Testis (tissue), 3 donors: ENCODE results near the gene ZNF213. TPM values are rescaled to one million over a fixed set of nuclear protein-coding genes. Genes with fewer than 3 reads are reported as not detected.

Experiments used
- DNase-seq: peaks from one replicate; pipeline ENCODE4 v3.0.0-alpha.2; 2019
- H3K27ac ChIP-seq, 2 donors: fragments of 200-600 bp; sonication (generic); one replicate each; pipeline ENCODE4 v1.5.1; 2019
- H3K27me3 ChIP-seq: fragments of 200-600 bp; sonication (generic); one replicate; pipeline ENCODE4 v1.5.1; 2019
- H3K36me3 ChIP-seq: fragments of 200-600 bp; sonication (generic); one replicate; pipeline ENCODE4 v1.5.1; 2017; ENCODE audit warnings: low read depth; ENCODE audit errors: missing control alignments
- H3K4me1 ChIP-seq: fragments of 200-600 bp; sonication (generic); one replicate; pipeline ENCODE4 v1.5.1; 2019
- H3K4me3 ChIP-seq, 2 donors: fragments of 200-600 bp; sonication (generic); one replicate each; pipeline ENCODE4 v1.5.1; 2017 to 2019
- H3K9me3 ChIP-seq: fragments of 200-600 bp; sonication (generic); one replicate; pipeline ENCODE4 v1.5.1; 2017
- CTCF ChIP-seq, 3 experiments: fragments of 450-650 bp in 2 of 3; fragments of 200-600 bp in 1 of 3; sonication (generic) in 1 of 3; IDR thresholded peaks; one replicate each; pipeline ENCODE4 v1.5.1; 2016 to 2019; ENCODE audit warnings: antibody characterized with exemption in 3 of 3, mild to moderate bottlenecking in 2 of 3, moderate library complexity in 1 of 3
- POLR2A ChIP-seq: fragments of 450-650 bp; IDR thresholded peaks from one replicate; pipeline ENCODE4 v1.6.1; 2017; ENCODE audit warnings: antibody characterized with exemption, mild to moderate bottlenecking, moderate library complexity
- WGBS, 2 donors: methylation state at CpG; one replicate each; pipeline ENCODE4 v1.1.5; 2018; 5-methylcytosine and 5-hydroxymethylcytosine counted together
- intact Hi-C: fragments of 100-400 bp; cut with DNase I; formaldehyde crosslinking; loops from one replicate; pipeline ENCODE4 v1.15.1; 2023; ENCODE audit warnings: low total_unique reads
- polyA plus RNA-seq: library from polyadenylated mRNA; stranded (reverse); fragments of 350-450 nt; fragmentation: Illumina TruSeq; extraction: RNeasy Lipid Tissue Mini Kit (QIAGEN cat#74804); gene quantifications from one replicate; pipeline ENCODE4 v1.2.3, GENCODE V29; 2014; ENCODE audit warnings: low read depth, low replicate concordance; ENCODE audit not compliant: insufficient read depth
- total RNA-seq, 2 donors: library from RNA; depleted of rRNA; stranded (reverse); fragments of >200 nt; gene quantifications; one replicate each; pipeline ENCODE4 v1.2.3, GENCODE V29; 2016

The ZNF213 gene
- total and polyA plus RNA-seq, 3 donors from 2014 or later: 43.1 to 57.3 (median 46.8) TPM

GRCh38 chr16:3147757-3148104 is 12.9 kb downstream of the ZNF213 start:
- 83 to 94% methylated on average over 2 to 5 of the region's 5 CpGs for WGBS, 2 donors
- TF ChIP-seq CTCF (IDR thresholded peaks at IDR 0.05) (no peak), POLR2A (no peak)
- intact Hi-C loops: no loop called here
- H3K4me3 ChIP-seq: no peak overlapping the region
- no peaks in the 10 kb centered on the region for H3K36me3 ChIP-seq
- H3K27ac ChIP-seq: no peak overlapping the region
- no peaks in the 10 kb centered on the region for H3K9me3 ChIP-seq
- peaks cover 10% of the 10 kb centered on the region for H3K4me1 ChIP-seq
- no peaks in the 10 kb centered on the region for H3K27me3 ChIP-seq
- no peak for DNase-seq

- Histone ChIP-seq H3K27ac (no peak overlapping the region), H3K27me3 (no peaks in the 10 kb centered on the region), H3K4me1 (peaks cover 10% of the 10 kb centered on the region), H3K4me3 (no peak overlapping the region), H3K36me3 (no peaks in the 10 kb centered on the region), H3K9me3 (no peaks in the 10 kb centered on the region)
- intact Hi-C loops: no loop called here
- no peak for TF ChIP-seq CTCF (IDR thresholded peaks at IDR 0.05)
- no peak for TF ChIP-seq POLR2A
- WGBS, 2 donors: 83 to 95% methylated on average over 6 to 13 of the region's 13 CpGs
- DNase-seq: no peak
These were observed 13.7 kb downstream of the ZNF213 start for GRCh38 chr16:3148256-3149192.

- Histone ChIP-seq H3K27ac (peak overlapping the region in 1 of 2 donors; percentile 79), H3K36me3 (no peaks in the 10 kb centered on the region), H3K4me1 (peaks cover 10% of the 10 kb centered on the region), H3K27me3 (no peaks in the 10 kb centered on the region), H3K9me3 (no peaks in the 10 kb centered on the region), H3K4me3 (no peak overlapping the region)
- TF ChIP-seq CTCF (IDR thresholded peaks at IDR 0.05) (no peak), POLR2A (no peak)
- no peak for DNase-seq
- WGBS, 2 donors: 67 to 100% methylated on average over 3 to 6 of the region's 6 CpGs
- intact Hi-C loops: no loop called here
These were observed 14.3 kb downstream of the ZNF213 start for GRCh38 chr16:3149193-3149530.

- Histone ChIP-seq H3K27ac (peak overlapping the region; percentile 79 to 86), H3K36me3 (no peaks in the 10 kb centered on the region), H3K4me3 (peak overlapping the region; percentile 62), H3K27me3 (no peaks in the 10 kb centered on the region), H3K4me1 (peaks cover 10% of the 10 kb centered on the region), H3K9me3 (no peaks in the 10 kb centered on the region)
- peak; percentile 78 for DNase-seq
- intact Hi-C loops: no loop called here
- 16 to 23% methylated on average over 27 to 36 of the region's 41 CpGs for WGBS, 2 donors
- TF ChIP-seq CTCF (IDR thresholded peaks at IDR 0.05): no peak
- no peak for TF ChIP-seq POLR2A
These were observed 15.0 kb downstream of the ZNF213 start for GRCh38 chr16:3149630-3150345.
